K562 (cell line): ENCODE results near the gene NEUROG3. TPM values are rescaled to one million over a fixed set of nuclear protein-coding genes. Genes with fewer than 3 reads are reported as not detected.

ENCODE experiments used
- ATAC-seq: fragments of 200-7000 bp; cut with Tn5 transposase; 3 replicates; pipeline ENCODE4 v1.9.1; 2020; ENCODE audit warnings: moderate library complexity
- BruUV-seq: library from RNA; stranded (reverse); fragments of 400-500 nt; replicated peaks from 2 replicates; lab custom pipeline; 2021; lab: Mats Ljungman, UMichigan
- CTCF ChIA-PET: fragments of 300-600 bp; formaldehyde crosslinking; extraction: SDS; loops from one replicate; lab custom pipeline; 2021; ENCODE audit warnings: low intra/inter-chr PET ratio; lab: Yijun Ruan, JAX
- POLR2A ChIA-PET: fragments of 300-600, 350-650 bp; sonication (Branson Sonifier 250); formaldehyde crosslinking; extraction: SDS; loops from one replicate; lab custom pipeline; 2021; ENCODE audit warnings: antibody characterized with exemption, inconsistent platforms; lab: Yijun Ruan, JAX
- DNase-seq, 4 experiments: peaks; one replicate each; pipeline versions ENCODE4 v3.0.0 to v3.0.0-alpha.2; 2011 to 2018; ENCODE audit warnings: low spot score in 3 of 4, mixed read lengths in 3 of 4; ENCODE audit errors: extremely low read depth in 1 of 4
- FAIRE-seq: peaks from 2 replicates; lab custom pipeline; 2011; peaks lifted over from hg19 to GRCh38; lab: Jason Lieb, UNC
- H2AFZ ChIP-seq: 2 replicates; pipeline ENCODE4 v1.6.0; 2011; ENCODE audit warnings: low read depth, low read length, control low read depth, inconsistent platforms
- H3K27ac ChIP-seq: fragments of 200-600 bp; 3 replicates; pipeline ENCODE4 v1.8.0; 2011; ENCODE audit warnings: low read depth, mild to moderate bottlenecking, control low read depth, inconsistent platforms, low read length, moderate library complexity, mixed read lengths; ENCODE audit errors: extremely low read depth
- H3K27me3 ChIP-seq, 2 experiments: fragments of 300-600 bp in 1 of 2; 2 replicates in 1 of 2; 3 replicates in 1 of 2; pipeline versions ENCODE4 v1.6.0 to v1.8.0; 2011; ENCODE audit warnings: inconsistent platforms in 2 of 2, low read length in 2 of 2, mild to moderate bottlenecking in 1 of 2, mixed read lengths in 1 of 2, moderate library complexity in 1 of 2; ENCODE audit not compliant: control insufficient read depth in 2 of 2, insufficient read depth in 2 of 2
- H3K36me3 ChIP-seq: fragments of 300-600 bp; 3 replicates; pipeline ENCODE4 v1.8.0; 2011; ENCODE audit warnings: mild to moderate bottlenecking, low read length, inconsistent platforms; ENCODE audit not compliant: control insufficient read depth, insufficient read depth
- H3K4me1 ChIP-seq, 2 experiments: fragments of 200-600 bp in 1 of 2; replicated peaks in 1 of 2; 2 replicates in 1 of 2; 3 replicates in 1 of 2; pipeline versions ENCODE4 v1.5.1 to v1.8.0; 2011; ENCODE audit warnings: inconsistent platforms in 2 of 2, low read length in 2 of 2, mild to moderate bottlenecking in 1 of 2, mixed read lengths in 1 of 2, moderate library complexity in 1 of 2; ENCODE audit not compliant: control insufficient read depth in 2 of 2, insufficient read depth in 2 of 2
- H3K4me2 ChIP-seq: 2 replicates; pipeline ENCODE4 v1.6.1; 2011; ENCODE audit warnings: low read length, control low read depth, inconsistent platforms, mixed read lengths; ENCODE audit not compliant: insufficient read depth
- H3K4me3 ChIP-seq: fragments of 200-600 bp; sonication (generic), shearing (Covaris generic); 2 replicates; pipeline ENCODE4 v1.5.1; 2016; ENCODE audit warnings: control low read depth, inconsistent platforms
- H3K79me2 ChIP-seq: fragments of 200-600 bp; 3 replicates; pipeline ENCODE4 v1.8.0; 2011; ENCODE audit warnings: low read length, inconsistent platforms; ENCODE audit not compliant: control insufficient read depth, insufficient read depth
- H3K9ac ChIP-seq, 2 experiments: 2 replicates each; pipeline versions ENCODE4 v1.6.0 to v1.6.1; 2011; ENCODE audit warnings: low read depth in 2 of 2, low read length in 2 of 2, control low read depth in 1 of 2, inconsistent platforms in 1 of 2, mild to moderate bottlenecking in 1 of 2, mixed read lengths in 1 of 2; ENCODE audit not compliant: insufficient read depth in 1 of 2
- H3K9me1 ChIP-seq: one replicate; pipeline ENCODE4 v1.6.0; 2011; ENCODE audit warnings: inconsistent platforms, mild to moderate bottlenecking, low read length, moderate library complexity; ENCODE audit not compliant: control insufficient read depth, insufficient read depth
- H3K9me3 ChIP-seq: replicated peaks from 2 replicates; pipeline ENCODE4 v1.5.1; 2011; ENCODE audit warnings: low read depth, low read length, inconsistent platforms; ENCODE audit not compliant: control insufficient read depth, insufficient read depth
- H4K20me1 ChIP-seq: replicated peaks from 2 replicates; pipeline ENCODE4 v1.6.1; 2011; ENCODE audit warnings: low read length, inconsistent platforms, mixed read lengths; ENCODE audit not compliant: control insufficient read depth, insufficient read depth
- CCNT2 ChIP-seq: IDR thresholded peaks from 2 replicates; pipeline ENCODE4 v1.6.1; 2011; ENCODE audit warnings: borderline replicate concordance, low read depth, mild to moderate bottlenecking, moderate library complexity, mixed read lengths, low read length; ENCODE audit not compliant: insufficient read length; ENCODE audit errors: extremely low read depth
- EWSR1 ChIP-seq: fragments of 450-650 bp; IDR thresholded peaks from 2 replicates; pipeline ENCODE4 v1.6.1; 2018; ENCODE audit warnings: borderline replicate concordance, mild to moderate bottlenecking, low read depth, moderate library complexity; ENCODE audit not compliant: partially characterized antibody
- KLF6 ChIP-seq: fragments of 250-450 bp; sonication (Bioruptor Pico); IDR thresholded peaks from 2 replicates; pipeline ENCODE4 v1.4.0; 2020; ENCODE audit warnings: mild to moderate bottlenecking, moderate library complexity, borderline replicate concordance
- MYBL2 ChIP-seq, 2 experiments: fragments of 450-650 bp in 1 of 2; sonication (generic) in 1 of 2; formaldehyde crosslinking in 1 of 2; IDR thresholded peaks; 2 replicates each; pipeline versions ENCODE4 v1.6.1 to v1.8.1; 2017 to 2022; ENCODE audit warnings: borderline replicate concordance in 1 of 2, inconsistent platforms in 1 of 2, low read depth in 1 of 2, mild to moderate bottlenecking in 1 of 2, missing genetic modification reagents in 1 of 2, moderate library complexity in 1 of 2
- SP2 ChIP-seq: IDR thresholded peaks from 2 replicates; pipeline ENCODE4 v1.6.1; 2011; ENCODE audit warnings: mild to moderate bottlenecking, low read depth, low read length, moderate library complexity; ENCODE audit not compliant: poor library complexity, severe bottlenecking; ENCODE audit errors: extremely low read depth
- THRAP3 ChIP-seq: fragments of 450-650 bp; IDR thresholded peaks from 2 replicates; pipeline ENCODE4 v1.6.1; 2016; ENCODE audit warnings: mild to moderate bottlenecking, inconsistent platforms, borderline replicate concordance
- TSC22D4 ChIP-seq: fragments of 450-650 bp; IDR thresholded peaks from 2 replicates; pipeline ENCODE4 v1.6.1; 2016; ENCODE audit warnings: missing genetic modification characterization, missing biosample characterization, control low read depth
- U2AF1 ChIP-seq: fragments of 200-400 bp; formaldehyde crosslinking; optimal IDR thresholded peaks from 2 replicates; pipeline ENCODE3; 2017; ENCODE audit warnings: mild to moderate bottlenecking, low read depth, low read length, moderate library complexity
- ZNF133 ChIP-seq: fragments of 250-450 bp; sonication (Bioruptor Pico); IDR thresholded peaks from 2 replicates; pipeline ENCODE4 v1.4.0; 2020; ENCODE audit warnings: mild to moderate bottlenecking
- WGBS: fragments of 100-300 bp; shearing (Covaris generic); methylation state at CpG from one replicate; pipeline ENCODE4 v1.1.6; 2016; ENCODE audit warnings: low coverage, mixed read lengths; ENCODE audit not compliant: insufficient coverage; ENCODE audit errors: missing lambda C conversion rate; 5-methylcytosine and 5-hydroxymethylcytosine counted together
- in situ Hi-C: fragments of 300-500 bp; cut with MboI; formaldehyde crosslinking; loops from 4 replicates; pipeline ENCODE4 v1.15.0; 2018; ENCODE audit warnings: inconsistent platforms, mixed read lengths
- intact Hi-C: fragments of 100-400 bp; cut with micrococcal nuclease; formaldehyde crosslinking; loops from 2 replicates; pipeline ENCODE4 v1.14.2; 2022
- polyA plus RNA-seq, 8 experiments: library from polyadenylated mRNA; depleted of rRNA in 4 of 8; stranded (reverse) in 5 of 8; unstranded in 3 of 8; fragments of >200 nt; fragmentation: Nextera tagmentation in 2 of 8; fragmentation: Illumina TruSeq in 1 of 8; extraction: Ambion mirVana in 2 of 8; extraction: Trizol in 1 of 8; gene quantifications; 2 replicates each; pipeline versions ENCODE4 v1.2.1 to v1.2.3, GENCODE V29; 2011 to 2014; ENCODE audit warnings: inconsistent platforms in 1 of 8, missing spikeins in 1 of 8
- total RNA-seq, 7 experiments: library from RNA; depleted of rRNA in 6 of 7; stranded (reverse); fragments of >200 nt in 6 of 7; fragmentation: Illumina TruSeq in 2 of 7; extraction: Trizol in 2 of 7; gene quantifications; 2 replicates each; pipeline versions ENCODE4 v1.2.1 to v1.2.3, GENCODE V29; 2011 to 2021; ENCODE audit warnings: low replicate concordance in 1 of 7
- TF ChIP-seq, protein P1 (sequence below): fragments of 450-650 bp; IDR thresholded peaks from 2 replicates; pipeline ENCODE4 v1.6.1; 2017; ENCODE audit warnings: mild to moderate bottlenecking, moderate library complexity

NEUROG3 gene
- total and polyA plus RNA-seq, 9 of the 15 experiments (the other 6 are each of a cell fraction or from before 2014, with no cell fraction given): not detected

DNA sequence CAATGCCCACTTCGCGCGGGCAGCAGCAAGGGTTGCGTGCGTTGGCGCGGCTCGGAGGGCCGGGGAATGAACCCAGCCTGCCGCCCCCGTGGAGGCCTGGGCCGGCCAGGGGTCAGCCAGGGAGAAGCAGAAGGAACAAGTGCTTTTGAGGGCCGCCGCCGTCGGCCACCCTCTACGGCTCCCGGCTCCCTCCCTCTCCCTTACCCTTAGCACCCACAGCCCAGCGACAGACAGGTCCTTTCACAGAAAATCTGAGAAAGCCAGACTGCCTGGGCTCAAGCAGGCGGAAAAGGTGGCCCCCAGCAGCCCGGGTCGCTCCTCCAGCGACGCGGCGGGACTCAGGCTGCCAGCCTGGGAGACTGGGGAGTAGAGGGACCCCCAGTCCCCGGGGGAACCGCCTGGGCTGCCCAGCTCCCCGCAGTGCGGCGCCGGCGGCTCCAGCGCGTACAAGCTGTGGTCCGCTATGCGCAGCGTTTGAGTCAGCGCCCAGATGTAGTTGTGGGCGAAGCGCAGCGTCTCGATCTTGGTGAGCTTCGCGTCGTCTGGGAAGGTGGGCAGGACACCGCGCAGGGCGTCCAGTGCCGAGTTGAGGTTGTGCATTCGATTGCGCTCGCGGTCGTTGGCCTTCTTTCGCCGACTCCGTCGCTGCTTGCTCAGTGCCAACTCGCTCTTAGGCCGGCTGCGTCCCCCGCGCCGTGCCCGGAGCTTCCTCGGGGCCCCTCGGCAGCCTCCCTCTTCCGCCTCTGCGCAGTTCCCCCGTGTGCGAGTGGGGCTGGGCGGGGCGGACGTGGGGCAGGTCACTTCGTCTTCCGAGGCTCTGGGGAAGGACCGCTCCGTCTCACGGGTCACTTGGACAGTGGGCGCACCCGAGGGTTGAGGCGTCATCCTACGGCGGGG lies 815 bp downstream of the NEUROG3 start:
- no peak overlapping the region for H3K4me3 ChIP-seq
- no peaks in the 10 kb centered on the region for H3K36me3 ChIP-seq
- H3K79me2 ChIP-seq: no peaks in the 10 kb centered on the region
- no peaks in the 10 kb centered on the region for H3K9me1 ChIP-seq
- ATAC-seq: no peak
- peaks cover 0 to 15% of the 10 kb centered on the region in 2 experiments; a peak in 2 of 5 replicates for H3K4me1 ChIP-seq
- H3K4me2 ChIP-seq: no peak overlapping the region
- BruUV-seq: no TSS peak
- H3K9ac ChIP-seq: no peak overlapping the region
- H3K9me3 ChIP-seq: no peaks in the 10 kb centered on the region
- in situ Hi-C loops (no loop called here), intact Hi-C loops (no loop called here)
- ChIA-PET POLR2A (no interaction called here), CTCF (no interaction called here)
- H3K27me3 ChIP-seq: peaks cover 48 to 83% of the 10 kb centered on the region in 2 experiments
- H2AFZ ChIP-seq: no peak overlapping the region
- FAIRE-seq: no peak
- no peak for DNase-seq
- 6% methylated on average over 73 of the region's 85 CpGs for WGBS
- TF ChIP-seq CCNT2: no peak
- TF ChIP-seq, protein P1, sequence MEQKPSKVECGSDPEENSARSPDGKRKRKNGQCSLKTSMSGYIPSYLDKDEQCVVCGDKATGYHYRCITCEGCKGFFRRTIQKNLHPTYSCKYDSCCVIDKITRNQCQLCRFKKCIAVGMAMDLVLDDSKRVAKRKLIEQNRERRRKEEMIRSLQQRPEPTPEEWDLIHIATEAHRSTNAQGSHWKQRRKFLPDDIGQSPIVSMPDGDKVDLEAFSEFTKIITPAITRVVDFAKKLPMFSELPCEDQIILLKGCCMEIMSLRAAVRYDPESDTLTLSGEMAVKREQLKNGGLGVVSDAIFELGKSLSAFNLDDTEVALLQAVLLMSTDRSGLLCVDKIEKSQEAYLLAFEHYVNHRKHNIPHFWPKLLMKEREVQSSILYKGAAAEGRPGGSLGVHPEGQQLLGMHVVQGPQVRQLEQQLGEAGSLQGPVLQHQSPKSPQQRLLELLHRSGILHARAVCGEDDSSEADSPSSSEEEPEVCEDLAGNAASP: no peak
- no peak for TF ChIP-seq U2AF1
- TF ChIP-seq ZNF133 (CRISPR knock-in tag): no peak
- no peak for TF ChIP-seq MYBL2 (IDR thresholded peaks at IDR 0.05; ENCODE audit: low read depth)
- no peak for TF ChIP-seq MYBL2 (CRISPR knock-in tag; IDR thresholded peaks at IDR 0.05; ENCODE audit: borderline replicate concordance)
- TF ChIP-seq EWSR1: no peak
- no peak for TF ChIP-seq TSC22D4 (tag)
- no peak for TF ChIP-seq SP2
- TF ChIP-seq THRAP3: no peak
- no peak for TF ChIP-seq KLF6 (CRISPR knock-in tag)
- TF ChIP-seq, all 486 proteins: peak for 0
- no peak overlapping the region for H3K27ac ChIP-seq
- H4K20me1 ChIP-seq: peaks cover 35% of the 10 kb centered on the region
